ENCODE measurements around the gene ECHS1.
A peak's percentile ranks its signal among the peaks of the same experiment; 100 is the strongest.

ECHS1 gene

GRCh38 chr10:133338080-133339071, 34.8 kb downstream of the ECHS1 start:
- no peak for DNase-seq

GRCh38 chr10:133337370-133337725, 35.8 kb downstream of the ECHS1 start:
- no peak for DNase-seq

- DNase-seq, result peak; percentile 76
Measured at GRCh38 chr10:133336577-133337369, 36.4 kb downstream of the ECHS1 start, which contains the start of gene CALY. Gene CALY, minus strand, starts transcription at chr10:133336896. Its CDS starts 7,907 bp downstream, at chr10:133328989.

GRCh38 chr10:133336118-133336576, 37.0 kb downstream of the ECHS1 start:
- DNase-seq, result no peak

GRCh38 chr10:133335246-133336117, 37.7 kb downstream of the ECHS1 start:
- DNase-seq, result peak; percentile 83

GRCh38 chr10:133334503-133335245, 38.5 kb downstream of the ECHS1 start:
- DNase-seq, result peak; percentile 50

GRCh38 chr10:133332936-133333699, 40.0 kb downstream of the ECHS1 start:
- DNase-seq, result no peak

GRCh38 chr10:133329491-133330202, 43.5 kb downstream of the ECHS1 start:
- DNase-seq, result peak; percentile 93

- no peak for DNase-seq
Measured at GRCh38 chr10:133328358-133329343, 44.5 kb downstream of the ECHS1 start.

GRCh38 chr10:133327651-133328357, 45.4 kb downstream of the ECHS1 start:
- no peak for DNase-seq

- DNase-seq, result no peak
Measured at GRCh38 chr10:133326745-133327650, 46.2 kb downstream of the ECHS1 start.

- DNase-seq, result no peak
Measured at GRCh38 chr10:133326223-133326551, 47.0 kb downstream of the ECHS1 start.

- no peak for DNase-seq
Measured at GRCh38 chr10:133325440-133326222, 47.5 kb downstream of the ECHS1 start.

GRCh38 chr10:133324857-133325260, 48.3 kb downstream of the ECHS1 start:
- no peak for DNase-seq

- DNase-seq, result peak; percentile 79
Measured at GRCh38 chr10:133324198-133324792, 48.9 kb downstream of the ECHS1 start.
